GM19043 (cell line): ENCODE measurements around the gene NIM1K.
"Not testable (repeated sequence)": the region's sequence is repeated elsewhere in the genome, so short reads cannot be mapped to it uniquely, and the experiment has no call there.

ENCODE experiments used
- ATAC-seq: cut with Tn5 transposase; IDR thresholded peaks from one replicate; pipeline ENCODE4 v1.9.1; 2021; ENCODE audit warnings: low read depth; ENCODE audit not compliant: unreplicated experiment

Gene NIM1K

DNA sequence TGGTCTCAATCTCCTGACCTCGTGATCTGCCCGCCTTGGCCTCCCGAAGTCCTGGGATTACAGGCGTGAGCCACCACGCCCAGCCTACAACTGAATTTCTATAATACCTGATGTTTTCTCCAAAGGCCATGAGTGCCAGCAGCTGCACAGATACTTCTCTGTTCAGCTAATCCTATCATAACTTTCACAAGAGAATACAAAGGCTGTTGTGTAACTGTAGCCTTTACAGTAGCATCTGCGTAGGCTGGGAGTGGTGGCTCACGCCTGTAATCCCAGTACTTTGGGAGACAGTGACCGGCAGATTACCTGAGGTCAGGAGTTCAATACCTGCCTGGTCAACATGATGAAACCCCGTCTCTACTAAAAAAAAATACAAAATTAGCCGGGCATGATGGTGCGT is 8.9 kb upstream of the NIM1K start:
- ATAC-seq: not testable (repeated sequence)

GRCh38 chr5:43190755-43191603 is 1.0 kb upstream of the NIM1K start:
- ATAC-seq: no peak

DNA sequence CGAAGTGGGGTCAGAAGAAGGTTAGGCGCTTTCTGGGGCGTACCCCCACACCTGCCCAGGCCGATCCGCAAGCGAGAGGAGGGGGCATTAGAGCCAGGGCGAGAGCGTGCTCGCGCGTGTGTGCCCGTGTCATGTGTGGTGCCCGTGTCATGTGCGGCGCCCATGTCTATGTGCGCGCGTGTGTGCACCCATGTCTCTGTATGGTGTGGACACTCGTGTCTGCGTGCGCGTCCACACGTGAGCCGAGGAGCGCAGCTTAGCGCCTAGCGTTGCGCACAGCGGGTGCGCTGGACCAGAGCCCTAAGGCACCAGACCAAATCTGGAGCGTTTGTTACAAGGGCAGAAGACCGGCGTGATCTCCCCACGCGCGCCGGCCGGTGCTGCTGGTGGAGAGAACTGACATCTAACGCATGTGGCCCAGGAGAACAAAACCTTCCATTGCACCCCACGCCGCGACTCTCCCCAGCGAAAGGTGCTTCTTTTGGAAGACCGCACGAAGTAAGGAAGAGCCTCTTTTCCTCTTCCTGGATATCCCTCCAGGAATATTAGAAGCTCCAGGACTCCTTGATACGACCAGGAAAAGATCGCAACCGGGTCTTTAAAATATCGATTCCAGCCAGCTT is 644 bp downstream of the NIM1K start:
- ATAC-seq: peak; percentile 21

- ATAC-seq: peak; percentile 43
Observed at GRCh38 chr5:43193181-43193893, 1.3 kb downstream of the NIM1K start.

- no peak for ATAC-seq
Observed at GRCh38 chr5:43193894-43194265, 1.9 kb downstream of the NIM1K start.

DNA sequence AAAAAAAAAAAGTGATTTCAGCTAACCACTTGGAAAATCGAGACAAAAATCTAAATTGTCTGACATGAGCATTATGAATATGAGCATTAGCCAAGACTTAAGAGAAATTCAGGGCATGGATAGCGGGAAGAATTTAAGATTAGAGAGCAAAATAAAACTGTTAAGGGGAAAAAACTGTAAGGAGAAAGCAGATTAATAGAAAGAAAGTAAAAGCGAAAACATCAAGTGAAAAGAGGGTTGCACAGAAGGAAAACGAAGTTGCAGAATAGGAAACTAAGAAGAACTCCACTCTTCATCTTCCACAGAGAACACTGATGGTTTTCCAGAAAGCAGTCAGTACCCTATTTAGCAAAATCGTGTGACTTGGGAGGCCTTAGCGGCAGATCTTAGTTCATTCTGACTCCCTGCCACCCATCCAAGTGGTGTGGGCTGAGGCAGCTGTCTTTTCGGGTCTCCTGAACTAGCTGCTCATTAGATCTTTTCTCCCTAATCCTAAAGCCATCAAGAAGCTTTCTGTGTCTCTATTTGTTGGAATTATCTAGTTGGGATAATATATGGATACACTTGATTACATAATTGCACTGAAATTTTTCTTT is 3.7 kb downstream of the NIM1K start:
- ATAC-seq: no peak

GRCh38 chr5:43197535-43197934 is 5.5 kb downstream of the NIM1K start:
- ATAC-seq: no peak

GRCh38 chr5:43201442-43201841 is 9.4 kb downstream of the NIM1K start:
- ATAC-seq: not testable (repeated sequence)

DNA sequence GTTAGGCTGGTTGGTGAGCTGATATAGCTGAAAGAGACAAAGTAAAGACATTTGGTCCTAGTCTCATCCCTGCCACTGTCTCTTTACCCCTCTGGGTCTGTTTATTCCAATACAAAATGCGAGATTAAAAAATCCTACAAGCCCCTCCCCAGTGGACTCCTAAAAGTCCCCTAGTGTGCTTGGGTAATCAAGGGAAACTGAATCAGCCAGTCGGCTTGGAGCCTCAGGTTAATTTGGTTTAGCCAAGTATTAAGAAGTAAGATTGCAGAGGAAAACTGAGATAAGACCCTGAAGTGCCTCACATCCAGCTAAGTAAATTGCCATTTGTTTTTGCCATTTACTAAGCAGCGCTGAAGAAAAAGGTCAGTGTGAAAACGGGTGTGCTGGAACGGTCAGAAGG is 10.4 kb downstream of the NIM1K start:
- no peak for ATAC-seq

DNA sequence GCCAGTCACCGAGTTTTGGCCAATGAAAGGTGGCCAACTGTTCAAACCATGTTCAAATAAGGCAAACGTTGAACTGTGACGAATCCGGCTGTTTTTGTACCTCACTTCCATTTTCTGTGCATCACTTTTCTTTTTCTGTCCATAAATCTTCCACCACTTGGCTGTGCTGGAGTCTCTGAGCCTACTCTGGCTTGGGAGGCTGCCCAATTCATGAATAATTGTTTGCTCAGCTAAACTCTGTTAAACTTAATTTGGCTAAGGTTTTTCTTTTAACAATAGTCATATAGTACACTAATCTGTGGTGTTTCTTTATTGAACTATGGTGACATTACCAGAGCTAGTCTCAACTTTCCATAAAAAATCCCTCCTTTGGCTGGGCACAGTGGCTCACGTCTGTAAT is 11.3 kb downstream of the NIM1K start:
- ATAC-seq: no peak

GRCh38 chr5:43204958-43205357 is 12.9 kb downstream of the NIM1K start:
- no peak for ATAC-seq

DNA sequence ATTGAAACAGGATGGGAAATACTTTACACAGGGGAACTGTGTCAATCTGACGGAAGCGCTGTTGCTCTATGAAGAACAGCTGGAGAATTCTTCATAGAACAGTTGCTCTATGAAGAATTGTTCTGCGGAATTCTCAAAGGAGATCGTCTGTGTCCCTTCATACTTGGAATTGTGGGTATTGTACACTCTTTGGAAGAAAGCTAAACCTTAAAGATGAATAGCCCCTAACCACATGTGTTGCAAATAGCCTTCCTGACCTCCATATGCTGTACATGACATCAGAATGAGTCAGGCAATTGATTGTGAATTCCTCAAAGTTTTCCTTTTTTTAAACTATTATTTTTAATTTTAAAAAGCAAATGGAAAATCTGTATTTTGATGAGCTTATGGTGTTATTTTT is 15.6 kb downstream of the NIM1K start:
- ATAC-seq: no peak

- ATAC-seq: no peak
Observed at GRCh38 chr5:43208658-43209057, 16.6 kb downstream of the NIM1K start.

DNA sequence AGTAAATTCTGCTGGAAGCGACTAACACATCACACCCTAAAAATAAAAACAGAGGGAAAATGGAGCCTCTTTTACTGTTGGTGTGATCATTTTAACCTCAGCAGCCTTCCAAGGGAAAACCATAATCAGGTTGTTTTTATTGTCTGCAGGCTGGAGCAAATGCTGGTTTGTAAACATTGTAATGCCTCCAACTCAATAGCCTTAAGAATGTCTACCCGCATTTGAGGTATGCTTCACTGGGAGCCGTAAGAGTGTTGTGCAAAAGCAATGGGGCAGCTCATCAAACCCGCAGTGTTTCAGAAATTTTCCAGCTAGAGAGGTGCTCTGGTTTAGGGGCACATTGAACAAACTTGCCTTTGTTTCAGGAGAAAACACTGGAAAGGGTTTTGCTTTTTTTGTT is 17.0 kb downstream of the NIM1K start:
- no peak for ATAC-seq

DNA sequence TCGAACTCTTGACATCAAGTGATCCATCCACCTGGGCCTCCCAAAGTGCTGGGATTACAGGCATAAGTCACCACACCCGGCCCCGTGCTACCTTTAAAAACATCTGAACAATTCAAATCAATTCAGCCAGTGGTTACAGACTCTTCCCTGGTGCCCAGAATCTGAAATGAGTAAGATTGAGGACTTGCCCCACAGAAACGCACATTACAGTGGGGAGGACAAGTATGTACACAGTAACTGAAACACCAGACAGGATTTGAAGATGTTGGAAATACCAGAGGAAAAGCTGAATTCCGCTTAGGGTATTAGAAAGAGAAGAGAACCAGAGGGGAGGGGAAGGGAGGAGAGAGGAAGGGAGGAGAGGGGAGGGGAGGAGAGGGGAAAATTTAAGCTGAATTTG is 17.8 kb downstream of the NIM1K start:
- ATAC-seq: no peak

GRCh38 chr5:43210570-43210969 is 18.5 kb downstream of the NIM1K start:
- ATAC-seq: no peak

DNA sequence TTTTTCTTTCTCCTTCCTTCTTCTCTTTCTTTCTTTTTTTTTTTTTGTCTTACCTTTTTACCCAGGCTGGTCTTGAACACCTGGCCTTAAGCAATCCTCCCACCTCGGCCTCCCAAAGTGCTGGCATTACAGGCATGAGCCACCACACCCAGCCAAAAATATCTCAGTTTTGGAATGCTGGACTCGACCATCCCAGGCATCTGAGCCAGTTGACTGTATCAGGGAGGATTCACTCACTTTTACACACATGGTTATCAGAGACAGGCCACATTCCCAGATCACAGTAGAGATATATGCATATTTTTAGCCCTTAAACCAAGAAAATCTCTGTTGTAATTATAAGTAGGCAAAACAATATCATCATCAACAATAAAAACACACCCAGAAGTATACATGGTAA is 21.9 kb downstream of the NIM1K start:
- no peak for ATAC-seq

GRCh38 chr5:43215073-43215631 is 23.1 kb downstream of the NIM1K start:
- no peak for ATAC-seq

DNA sequence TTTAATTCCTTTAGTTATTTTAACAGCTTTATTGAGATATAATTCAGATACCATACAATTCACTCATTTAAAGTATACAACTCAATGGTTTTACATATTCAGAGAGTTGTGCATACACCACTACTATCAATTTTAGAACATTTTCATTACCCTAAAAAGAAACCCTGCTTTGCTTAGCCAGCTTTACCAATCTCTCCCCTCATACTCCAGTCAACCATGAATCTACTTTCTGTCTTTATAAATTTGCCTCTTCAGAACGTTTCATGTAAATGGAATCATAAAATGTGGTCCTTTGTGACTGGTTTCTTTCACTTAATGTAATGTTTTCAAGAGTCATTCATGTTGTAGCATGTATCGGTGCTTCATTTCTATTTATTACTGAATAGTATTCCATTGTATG is 24.9 kb downstream of the NIM1K start:
- ATAC-seq: no peak

DNA sequence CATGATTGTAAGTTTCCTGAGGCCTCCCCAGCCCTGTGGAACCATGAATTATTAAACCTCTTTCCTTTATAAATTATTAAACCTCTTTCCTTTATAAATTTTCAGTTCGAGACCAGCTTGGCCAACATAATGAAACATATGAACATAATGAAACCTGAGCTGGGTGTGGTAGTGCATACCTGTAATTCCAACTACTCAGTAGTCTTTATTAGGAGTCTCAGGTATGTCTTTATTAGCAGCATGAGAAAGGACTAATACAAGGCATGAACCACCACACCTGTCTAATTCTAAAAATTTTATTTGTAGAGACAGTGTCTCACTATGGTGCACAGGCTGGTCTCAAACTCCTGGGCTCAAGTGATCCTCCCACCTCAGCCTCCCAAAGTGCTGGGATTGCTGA is 27.1 kb downstream of the NIM1K start:
- ATAC-seq: no peak

GRCh38 chr5:43221502-43221901 is 29.5 kb downstream of the NIM1K start:
- ATAC-seq: no peak
